Kidney capillary endothelial cell (primary cell): ENCODE measurements around the gene FAM118A.

Source experiments
- DNase-seq: peaks from one replicate; pipeline ENCODE4 v3.0.0-alpha.2; 2018; ENCODE audit warnings: low spot score

Gene FAM118A

GRCh38 chr22:45376703-45377102 lies 67.0 kb downstream of the FAM118A start:
- no peak for DNase-seq

- no peak for DNase-seq
Observed at GRCh38 chr22:45381348-45381747, 71.6 kb downstream of the FAM118A start.

GRCh38 chr22:45389546-45389945 lies 79.8 kb downstream of the FAM118A start:
- DNase-seq, result no peak
